PC-9 (cell line): Measurements from ENCODE around the gene GRIA1.

ENCODE experiments used
- CTCF ChIP-seq: fragments of 200-600 bp; sonication (generic); conservative IDR thresholded peaks from 2 replicates; pipeline ENCODE4 v1.6.1; 2017; ENCODE audit warnings: mixed run types, antibody characterized with exemption, mild to moderate bottlenecking, moderate library complexity
- EZH2 ChIP-seq: fragments of 200-600 bp; sonication (generic); IDR thresholded peaks from 2 replicates; pipeline ENCODE4 v1.8.0; 2017; ENCODE audit warnings: antibody characterized with exemption, low read depth

GRCh38 chr5:153625826-153626354 lies 135.4 kb downstream of the GRIA1 start:
- TF ChIP-seq EZH2 = no peak
- TF ChIP-seq CTCF = no peak
